HFFc6 (cell line): ENCODE data around the gene MEIS1. TPM values are rescaled to one million over a fixed set of nuclear protein-coding genes. Genes with fewer than 3 reads are reported as not detected.

ENCODE experiments used
- DNase-seq: peaks from one replicate; pipeline ENCODE4 v3.0.0-alpha.2; 2018
- H3K27ac Mint-ChIP-seq: 2 replicates; pipeline ENCODE4 v1.8.0; 2020; ENCODE audit warnings: mild to moderate bottlenecking, mixed read lengths
- H3K27me3 Mint-ChIP-seq: 2 replicates; pipeline ENCODE4 v1.8.0; 2021; ENCODE audit warnings: mild to moderate bottlenecking, moderate library complexity, mixed read lengths; ENCODE audit not compliant: insufficient read depth
- H3K36me3 Mint-ChIP-seq: 2 replicates; pipeline ENCODE4 v1.8.0; 2021; ENCODE audit warnings: low read depth, mixed read lengths
- H3K4me1 Mint-ChIP-seq: 2 replicates; pipeline ENCODE4 v1.8.0; 2020; ENCODE audit warnings: low read depth, mixed read lengths
- H3K4me3 Mint-ChIP-seq: 2 replicates; pipeline ENCODE4 v1.8.0; 2020; ENCODE audit warnings: mild to moderate bottlenecking, moderate library complexity, mixed read lengths
- H3K9me3 Mint-ChIP-seq: 2 replicates; pipeline ENCODE4 v1.8.0; 2020; ENCODE audit warnings: mild to moderate bottlenecking, mixed read lengths
- CTCF ChIP-seq: fragments of 200-600 bp; sonication (generic); IDR thresholded peaks from 2 replicates; pipeline ENCODE4 v1.5.0; 2021; ENCODE audit warnings: antibody characterized with exemption, mild to moderate bottlenecking
- total RNA-seq, 6 experiments: library from RNA; stranded (reverse); fragmentation: NEBNext Ultra II Directional; extraction: Animal tissue kit (Norgen Biotek cat#: 25700); gene quantifications; 2 replicates in 1 of 6; 3 replicates in 5 of 6; pipeline ENCODE4 v1.2.3, GENCODE V29; 2021

The MEIS1 gene
- total RNA-seq, 6 experiments from 2014 or later = 69.1 to 85.4 (median 74.1) TPM

DNA sequence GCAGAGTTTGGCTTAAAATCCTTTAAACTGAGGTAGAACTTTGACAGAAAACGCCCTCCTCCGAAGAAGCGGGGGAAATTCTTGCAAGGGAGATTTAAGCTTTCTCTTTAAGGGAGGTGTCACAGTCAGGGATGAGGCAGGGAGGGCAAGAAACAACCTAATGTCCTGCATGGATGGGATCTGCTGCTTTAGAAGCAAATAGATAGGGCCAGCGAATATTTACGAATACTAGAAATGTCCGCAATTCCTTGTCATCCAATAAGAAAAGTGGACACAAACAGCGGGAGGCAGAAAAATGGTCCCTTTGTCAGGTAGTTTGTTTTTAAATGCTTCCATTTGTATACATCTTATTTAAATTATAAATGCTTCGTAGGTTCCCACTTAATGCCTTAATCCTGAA, 12.0 kb downstream of the MEIS1 start:
- Mint-ChIP-seq H3K4me3 (peak overlapping the region; percentile 96), H3K4me1 (peaks cover 70% of the 10 kb centered on the region), H3K9me3 (no peaks in the 10 kb centered on the region), H3K36me3 (peaks cover 56% of the 10 kb centered on the region), H3K27ac (peak overlapping the region; percentile 96), H3K27me3 (peaks cover 6% of the 10 kb centered on the region)
- DNase-seq = no peak
- no peak for TF ChIP-seq CTCF

DNA sequence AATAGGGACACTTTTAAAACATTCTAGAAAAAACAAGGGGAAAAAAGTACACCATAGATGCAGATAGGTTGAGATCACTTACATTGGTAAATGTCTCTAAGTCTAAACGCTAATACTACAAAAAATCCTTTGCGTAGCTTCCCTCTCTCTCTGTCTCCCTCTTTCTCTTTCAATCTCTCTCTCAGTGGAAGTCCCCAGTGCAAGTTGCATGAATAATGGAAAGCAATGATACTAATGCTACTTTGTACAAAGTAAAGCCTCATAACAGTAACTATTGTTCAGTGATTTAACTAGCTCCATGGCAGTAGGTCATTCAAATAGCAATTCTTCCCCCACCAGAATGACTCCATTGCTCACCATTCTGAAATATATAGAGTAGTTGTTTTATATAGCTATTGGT, 12.8 kb downstream of the MEIS1 start:
- peaks cover 6% of the 10 kb centered on the region for H3K27me3 Mint-ChIP-seq
- H3K9me3 Mint-ChIP-seq = no peaks in the 10 kb centered on the region

GRCh38 chr2:66448136-66448991, 13.4 kb downstream of the MEIS1 start:
- no peak for DNase-seq
- Mint-ChIP-seq H3K36me3 (peaks cover 48% of the 10 kb centered on the region), H3K4me3 (peak overlapping the region; percentile 96), H3K27ac (peak overlapping the region; percentile 96), H3K4me1 (peaks cover 70% of the 10 kb centered on the region), H3K9me3 (no peaks in the 10 kb centered on the region), H3K27me3 (peaks cover 6% of the 10 kb centered on the region)
- no peak for TF ChIP-seq CTCF

More for the DNA sequence above, 12.8 kb downstream of the MEIS1 start:
- TF ChIP-seq CTCF = no peak
- no peak for DNase-seq
- Mint-ChIP-seq H3K27ac (peak overlapping the region; percentile 96), H3K4me3 (peak overlapping the region; percentile 96), H3K36me3 (peaks cover 50% of the 10 kb centered on the region), H3K4me1 (peaks cover 70% of the 10 kb centered on the region)

DNA sequence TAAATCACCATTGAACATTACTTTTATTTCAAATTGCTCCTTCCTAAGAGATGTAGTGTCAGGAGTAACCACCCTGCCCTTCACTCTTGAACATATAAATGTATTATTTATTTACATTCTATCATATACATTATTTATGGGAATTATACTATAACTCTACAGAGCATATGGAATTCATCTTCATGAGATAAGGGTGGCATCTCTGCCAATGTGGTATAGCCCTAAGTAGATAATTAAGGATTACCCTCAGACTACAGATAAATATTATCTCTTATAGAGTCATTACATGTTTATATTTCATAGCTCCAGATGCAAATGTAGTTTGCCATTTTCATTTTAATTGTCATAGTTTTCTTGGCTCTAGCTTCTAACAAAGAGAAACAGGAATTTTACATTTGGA, 17.3 kb downstream of the MEIS1 start:
- Mint-ChIP-seq H3K27me3 (no peaks in the 10 kb centered on the region), H3K27ac (peak overlapping the region; percentile 73), H3K36me3 (peaks cover 44% of the 10 kb centered on the region), H3K4me3 (peak overlapping the region; percentile 66), H3K4me1 (peaks cover 87% of the 10 kb centered on the region), H3K9me3 (no peaks in the 10 kb centered on the region)
- no peak for DNase-seq
- no peak for TF ChIP-seq CTCF

- peak overlapping the region; percentile 68 for H3K27ac Mint-ChIP-seq
- H3K9me3 Mint-ChIP-seq = no peaks in the 10 kb centered on the region
- no peaks in the 10 kb centered on the region for H3K27me3 Mint-ChIP-seq
- peaks cover 44% of the 10 kb centered on the region for H3K36me3 Mint-ChIP-seq
- TF ChIP-seq CTCF = no peak
- H3K4me1 Mint-ChIP-seq = peaks cover 80% of the 10 kb centered on the region
- DNase-seq = no peak
- H3K4me3 Mint-ChIP-seq = peak overlapping the region; percentile 66
Observed at GRCh38 chr2:66452917-66453316, 18.0 kb downstream of the MEIS1 start.
